H9 (cell line): ENCODE results near the gene ARID3A. TPM values are rescaled to one million over a fixed set of nuclear protein-coding genes. Genes with fewer than 3 reads are reported as not detected.
A peak's percentile ranks its signal among the peaks of the same experiment; 100 is the strongest.

ENCODE experiments used
- DNase-seq: peaks from one replicate; pipeline ENCODE4 v3.0.0-alpha.2; 2017
- H2AFZ ChIP-seq: one replicate; pipeline ENCODE4 v1.6.1; 2013; ENCODE audit warnings: mild to moderate bottlenecking, low read length, control low read depth, moderate library complexity
- H2AK5ac ChIP-seq: 2 replicates; pipeline ENCODE4 v1.6.1; 2013; ENCODE audit warnings: low read length, control low read depth, mixed read lengths; ENCODE audit not compliant: insufficient read length
- H2BK120ac ChIP-seq: one replicate; pipeline ENCODE4 v1.6.1; 2013; ENCODE audit warnings: low read depth, mild to moderate bottlenecking, low read length, control low read depth, inconsistent platforms; ENCODE audit not compliant: poor library complexity, severe bottlenecking
- H2BK12ac ChIP-seq: 2 replicates; pipeline ENCODE4 v1.6.1; 2013; ENCODE audit warnings: low read length, control low read depth, mixed read lengths, low read depth; ENCODE audit not compliant: insufficient read length
- H2BK15ac ChIP-seq: 2 replicates; pipeline ENCODE4 v1.6.1; 2013; ENCODE audit warnings: low read depth, low read length, control low read depth
- H2BK20ac ChIP-seq: one replicate; pipeline ENCODE4 v1.6.1; 2013; ENCODE audit warnings: low read depth, mild to moderate bottlenecking, low read length, control low read depth, inconsistent platforms; ENCODE audit not compliant: poor library complexity, severe bottlenecking
- H2BK5ac ChIP-seq: 2 replicates; pipeline ENCODE4 v1.6.1; 2013; ENCODE audit warnings: low read length, control low read depth, mixed read lengths; ENCODE audit not compliant: insufficient read length
- H3K14ac ChIP-seq: 2 replicates; pipeline ENCODE4 v1.6.1; 2013; ENCODE audit warnings: low read length, control low read depth; ENCODE audit not compliant: insufficient read depth
- H3K18ac ChIP-seq: 2 replicates; pipeline ENCODE4 v1.6.1; 2013; ENCODE audit warnings: low read depth, mild to moderate bottlenecking, mixed read lengths, low read length, control low read depth; ENCODE audit not compliant: insufficient read length
- H3K23ac ChIP-seq: 2 replicates; pipeline ENCODE4 v1.6.1; 2013; ENCODE audit warnings: low read length, control low read depth, mixed read lengths, low read depth; ENCODE audit not compliant: insufficient read length
- H3K23me2 ChIP-seq: 2 replicates; pipeline ENCODE4 v1.6.1; 2013; ENCODE audit warnings: low read depth, mild to moderate bottlenecking, mixed read lengths, low read length, control low read depth; ENCODE audit not compliant: insufficient read length, poor library complexity, severe bottlenecking
- H3K27ac ChIP-seq: 2 replicates; pipeline ENCODE4 v1.5.1; 2013; ENCODE audit warnings: low read length, control low read depth, mixed read lengths, low read depth; ENCODE audit not compliant: insufficient read length
- H3K27me3 ChIP-seq: 2 replicates; pipeline ENCODE4 v1.6.1; 2013; ENCODE audit warnings: low read length, control low read depth, inconsistent platforms; ENCODE audit not compliant: insufficient read depth
- H3K4ac ChIP-seq: 2 replicates; pipeline ENCODE4 v1.6.1; 2013; ENCODE audit warnings: low read depth, mild to moderate bottlenecking, control low read depth, inconsistent platforms, low read length, moderate library complexity
- H3K4me1 ChIP-seq: 2 replicates; pipeline ENCODE4 v1.6.1; 2013; ENCODE audit warnings: low read length, control low read depth, inconsistent platforms; ENCODE audit not compliant: insufficient read depth
- H3K4me2 ChIP-seq: 2 replicates; pipeline ENCODE4 v1.6.1; 2013; ENCODE audit warnings: low read length, control low read depth, mixed read lengths; ENCODE audit not compliant: insufficient read length, insufficient read depth
- H3K56ac ChIP-seq: 2 replicates; pipeline ENCODE4 v1.6.1; 2013; ENCODE audit warnings: low read depth, mild to moderate bottlenecking, mixed read lengths, low read length, control low read depth; ENCODE audit not compliant: insufficient read length
- H3K79me1 ChIP-seq: 2 replicates; pipeline ENCODE4 v1.6.1; 2013; ENCODE audit warnings: low read depth, mild to moderate bottlenecking, moderate library complexity, low read length, control low read depth, inconsistent platforms; ENCODE audit not compliant: insufficient read depth, poor library complexity, severe bottlenecking
- H3K79me2 ChIP-seq: 2 replicates; pipeline ENCODE4 v1.6.1; 2013; ENCODE audit warnings: low read length, control low read depth, inconsistent platforms; ENCODE audit not compliant: insufficient read depth
- H3K9ac ChIP-seq: 2 replicates; pipeline ENCODE4 v1.6.1; 2013; ENCODE audit warnings: low read length, control low read depth, mixed read lengths; ENCODE audit not compliant: insufficient read length; ENCODE audit errors: extremely low read depth
- H3K9me3 ChIP-seq: one replicate; pipeline ENCODE4 v1.6.1; 2013; ENCODE audit warnings: low read depth, low read length, inconsistent platforms; ENCODE audit not compliant: control insufficient read depth
- H3T11ph ChIP-seq: one replicate; pipeline ENCODE4 v1.6.1; 2013; ENCODE audit warnings: mild to moderate bottlenecking, low read length, control low read depth, inconsistent platforms
- H4K20me1 ChIP-seq: one replicate; pipeline ENCODE4 v1.6.1; 2013; ENCODE audit not compliant: control insufficient read depth, insufficient read length, insufficient read depth
- H4K5ac ChIP-seq: 2 replicates; pipeline ENCODE4 v1.6.1; 2013; ENCODE audit warnings: low read depth, mild to moderate bottlenecking, mixed read lengths, low read length, control low read depth; ENCODE audit not compliant: insufficient read length
- H4K8ac ChIP-seq: replicated peaks from 2 replicates; pipeline ENCODE4 v1.6.1; 2013; ENCODE audit warnings: low read length, control low read depth, mixed read lengths, low read depth; ENCODE audit not compliant: insufficient read length
- H4K91ac ChIP-seq: 2 replicates; pipeline ENCODE4 v1.6.1; 2013; ENCODE audit warnings: low read depth, mild to moderate bottlenecking, moderate library complexity, mixed read lengths, low read length, control low read depth; ENCODE audit not compliant: insufficient read length
- H3K27ac Mint-ChIP-seq, 3 experiments: 2 replicates in 2 of 3; 3 replicates in 1 of 3; pipeline ENCODE4 v1.8.0; 2020 to 2021; ENCODE audit warnings: mixed read lengths in 3 of 3, mild to moderate bottlenecking in 1 of 3, moderate library complexity in 1 of 3
- H3K27me3 Mint-ChIP-seq: 2 replicates; pipeline ENCODE4 v1.8.0; 2021; ENCODE audit warnings: low read depth, mild to moderate bottlenecking, moderate library complexity, mixed read lengths
- H3K36me3 Mint-ChIP-seq, 3 experiments: 2 replicates in 2 of 3; 3 replicates in 1 of 3; pipeline ENCODE4 v1.8.0; 2020 to 2021; ENCODE audit warnings: low read depth in 3 of 3, mixed read lengths in 3 of 3; ENCODE audit not compliant: insufficient read depth in 1 of 3
- H3K4me1 Mint-ChIP-seq, 2 experiments: 2 replicates each; pipeline ENCODE4 v1.8.0; 2020; ENCODE audit warnings: mixed read lengths in 2 of 2
- H3K4me3 Mint-ChIP-seq, 2 experiments: 2 replicates in 1 of 2; 3 replicates in 1 of 2; pipeline ENCODE4 v1.8.0; 2020 to 2021; ENCODE audit warnings: mild to moderate bottlenecking in 2 of 2, mixed read lengths in 2 of 2, moderate library complexity in 1 of 2
- H3K9me3 Mint-ChIP-seq, 2 experiments: 2 replicates in 1 of 2; 3 replicates in 1 of 2; pipeline ENCODE4 v1.8.0; 2020; ENCODE audit warnings: mild to moderate bottlenecking in 2 of 2, mixed read lengths in 2 of 2, moderate library complexity in 1 of 2
- WGBS: extraction: QIAGEN DNeasy Blood & Tissue Kit; methylation state at CpG from one replicate; pipeline ENCODE4 v1.1.7; 2013; ENCODE audit warnings: missing lambda C conversion rate, low lambda C conversion rate, mixed read lengths; ENCODE audit not compliant: insufficient read length; ENCODE audit errors: extremely low coverage; 5-methylcytosine and 5-hydroxymethylcytosine counted together
- total RNA-seq: library from RNA; stranded (reverse); gene quantifications from 2 replicates; pipeline ENCODE4 v1.2.1, GENCODE V29; 2021
- TF ChIP-seq, protein P1 (sequence below): fragments of 200-600 bp; sonication (generic); conservative IDR thresholded peaks from 3 replicates; pipeline ENCODE4 v1.8.0; 2021; ENCODE audit warnings: antibody characterized with exemption, mild to moderate bottlenecking

The ARID3A gene
- total RNA-seq, 1 experiment from 2014 or later: 98.3 TPM

DNA sequence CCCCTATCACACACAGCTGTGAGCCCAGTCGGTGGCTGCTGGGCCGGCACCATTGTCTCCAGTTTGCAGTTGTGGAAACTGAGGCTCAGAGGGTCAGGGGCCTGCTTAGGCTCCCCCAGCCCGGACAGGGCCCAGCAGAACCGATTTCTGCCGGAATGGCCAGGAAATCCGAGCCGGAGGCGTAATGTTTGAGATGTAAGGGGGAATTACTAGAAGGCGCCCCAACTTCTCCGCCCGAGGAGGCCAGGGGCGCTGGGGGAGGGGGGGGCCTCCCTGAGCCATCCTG is 7.7 kb upstream of the ARID3A start:
- H3K9ac ChIP-seq: no peak overlapping the region
- no peak overlapping the region for H4K91ac ChIP-seq
- H2BK20ac ChIP-seq: no peak overlapping the region
- no peaks in the 10 kb centered on the region for H3K79me1 ChIP-seq
- no peak overlapping the region for H3K4ac ChIP-seq
- no peak overlapping the region for H2AK5ac ChIP-seq
- peaks cover 19% of the 10 kb centered on the region; the same call in 1 of the 2 replicates for H3K27me3 ChIP-seq
- no peak overlapping the region for H3T11ph ChIP-seq
- peaks cover 3 to 5% of the 10 kb centered on the region in 2 experiments; a peak in 2 of 4 replicates for H3K4me1 Mint-ChIP-seq
- H3K79me2 ChIP-seq: no peaks in the 10 kb centered on the region
- H4K5ac ChIP-seq: no peak overlapping the region
- TF ChIP-seq, protein P1, sequence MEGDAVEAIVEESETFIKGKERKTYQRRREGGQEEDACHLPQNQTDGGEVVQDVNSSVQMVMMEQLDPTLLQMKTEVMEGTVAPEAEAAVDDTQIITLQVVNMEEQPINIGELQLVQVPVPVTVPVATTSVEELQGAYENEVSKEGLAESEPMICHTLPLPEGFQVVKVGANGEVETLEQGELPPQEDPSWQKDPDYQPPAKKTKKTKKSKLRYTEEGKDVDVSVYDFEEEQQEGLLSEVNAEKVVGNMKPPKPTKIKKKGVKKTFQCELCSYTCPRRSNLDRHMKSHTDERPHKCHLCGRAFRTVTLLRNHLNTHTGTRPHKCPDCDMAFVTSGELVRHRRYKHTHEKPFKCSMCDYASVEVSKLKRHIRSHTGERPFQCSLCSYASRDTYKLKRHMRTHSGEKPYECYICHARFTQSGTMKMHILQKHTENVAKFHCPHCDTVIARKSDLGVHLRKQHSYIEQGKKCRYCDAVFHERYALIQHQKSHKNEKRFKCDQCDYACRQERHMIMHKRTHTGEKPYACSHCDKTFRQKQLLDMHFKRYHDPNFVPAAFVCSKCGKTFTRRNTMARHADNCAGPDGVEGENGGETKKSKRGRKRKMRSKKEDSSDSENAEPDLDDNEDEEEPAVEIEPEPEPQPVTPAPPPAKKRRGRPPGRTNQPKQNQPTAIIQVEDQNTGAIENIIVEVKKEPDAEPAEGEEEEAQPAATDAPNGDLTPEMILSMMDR: no peak
- peaks cover 0 to 3% of the 10 kb centered on the region in 2 experiments; a peak in 2 of 5 replicates for H3K9me3 Mint-ChIP-seq
- no peaks in the 10 kb centered on the region for H3K9me3 ChIP-seq
- peak overlapping the region; percentile 51 for H3K4me2 ChIP-seq
- no peak overlapping the region for H2AFZ ChIP-seq
- no peak overlapping the region for H3K27ac ChIP-seq
- no peak overlapping the region for H3K23ac ChIP-seq
- peaks cover 19% of the 10 kb centered on the region for H3K23me2 ChIP-seq
- H2BK120ac ChIP-seq: no peak overlapping the region
- H4K20me1 ChIP-seq: no peaks in the 10 kb centered on the region
- no peak overlapping the region for H3K56ac ChIP-seq
- no peak overlapping the region for H4K8ac ChIP-seq
- DNase-seq: no peak
- H3K14ac ChIP-seq: no peak overlapping the region
- peaks cover 0 to 2% (median 0%) of the 10 kb centered on the region in 3 experiments; a peak in 1 of 7 replicates for H3K36me3 Mint-ChIP-seq
- no peak overlapping the region for H2BK5ac ChIP-seq
- H3K27me3 Mint-ChIP-seq: peaks cover 77% of the 10 kb centered on the region
- H3K18ac ChIP-seq: no peak overlapping the region
- H3K4me1 ChIP-seq: no peaks in the 10 kb centered on the region
- H2BK15ac ChIP-seq: no peak overlapping the region
- no CpG with 5 or more reads among the region's 12 CpGs for WGBS
- H2BK12ac ChIP-seq: no peak overlapping the region
- H3K27ac Mint-ChIP-seq: no peak overlapping the region
- peak overlapping the region; percentile 58 to 81 for H3K4me3 Mint-ChIP-seq
